Measurements from ENCODE around the gene SUGCT. TPM values are rescaled to one million over a fixed set of nuclear protein-coding genes. Genes with fewer than 3 reads are reported as not detected.

The SUGCT gene
- polyA plus RNA-seq, 1 donor: 2.2 TPM

DNA sequence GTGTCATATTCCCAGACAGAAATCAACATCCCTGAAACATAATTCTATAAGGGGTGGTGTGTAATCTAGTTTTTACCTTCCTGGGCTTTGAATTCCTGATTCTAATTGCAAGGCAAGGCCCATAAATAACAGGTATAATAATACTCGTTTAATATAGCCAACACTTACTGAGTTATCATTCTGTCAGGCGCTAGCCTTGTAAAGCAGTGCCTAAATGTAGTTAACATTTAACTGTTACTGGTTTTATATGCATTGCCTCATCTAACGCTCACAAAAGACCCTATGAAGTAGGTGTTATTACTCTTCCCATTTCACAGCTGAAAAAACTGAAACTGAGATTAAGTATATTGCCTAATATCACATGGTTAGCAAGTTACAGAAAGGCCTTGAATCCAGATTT lies 772.5 kb downstream of the SUGCT start:
- DNase-seq (ENCODE audit: low read depth): no peak

GRCh38 chr7:40909346-40909980 lies 774.7 kb downstream of the SUGCT start:
- no peak for DNase-seq (ENCODE audit: low read depth)

Other genes starting within 250 kb of the SUGCT start
- 37.7 TPM for gene CDK13, start 184.7 kb upstream of the SUGCT start, polyA plus RNA-seq (ENCODE audit: insufficient read length)
- 18.1 TPM for gene MPLKIP, start 383 bp upstream of the SUGCT start, polyA plus RNA-seq (ENCODE audit: insufficient read length)

Data from forelimb muscle (tissue), 1 donor.